HL-60 (cell line): ENCODE results near the gene PTPRR.

Experiments
- CTCF ChIP-seq: IDR thresholded peaks from one replicate; pipeline ENCODE4 v1.5.1; 2011; ENCODE audit warnings: low read length, control low read depth, inconsistent platforms; ENCODE audit not compliant: insufficient read depth
- POLR2AphosphoS5 ChIP-seq: IDR thresholded peaks from 2 replicates; pipeline ENCODE4 v1.6.1; 2012; ENCODE audit warnings: low read depth
- SPI1 ChIP-seq: IDR thresholded peaks from 2 replicates; pipeline ENCODE4 v1.6.1; 2012; ENCODE audit warnings: low read depth, mild to moderate bottlenecking, borderline replicate concordance

- no peak for TF ChIP-seq CTCF
- TF ChIP-seq POLR2AphosphoS5: no peak
- no peak for TF ChIP-seq SPI1
These were observed 46.7 kb upstream of the PTPRR start for GRCh38 chr12:70966996-70967790.
